Left cardiac atrium (tissue), 4 donors: ENCODE results near the gene SF3B6. TPM values are rescaled to one million over a fixed set of nuclear protein-coding genes. Genes with fewer than 3 reads are reported as not detected.
"Not testable (repeated sequence)": the region's sequence is repeated elsewhere in the genome, so short reads cannot be mapped to it uniquely, and the experiment has no call there.

ENCODE experiments used
- ATAC-seq, 2 donors: fragments of 200-7000 bp; cut with Tn5 transposase; one replicate each; pipeline ENCODE4 v1.9.1; 2020; ENCODE audit warnings: mild to moderate bottlenecking in 2 of 2, moderate library complexity in 2 of 2
- DNase-seq: peaks from one replicate; pipeline ENCODE4 v3.0.0-alpha.2; 2020
- intact Hi-C, 2 donors: fragments of 100-400 bp; cut with DNase I; formaldehyde crosslinking; loops; one replicate each; pipeline versions ENCODE4 v1.14.1 to v1.15.1; 2022 to 2023
- total RNA-seq, 2 donors: library from RNA; stranded (reverse); fragmentation: NEBNext Ultra II Directional; extraction: Animal tissue kit (Norgen Biotek cat#: 25700); gene quantifications; one replicate each; pipeline ENCODE4 v1.2.1, GENCODE V29; 2021
- donor health status: DM: no; HTN: yes; CAD: no.
- donor health status: DM: no; HTN: yes; CAD: no; lungs with severe emphysema.
- donor health status: DM: yes; HTN: yes; CAD: no.
- donor health status: Dilated cardiomyopathy.

Gene SF3B6
- total RNA-seq, 2 donors from 2014 or later, result 49.4 to 56.7 TPM

GRCh38 chr2:24101992-24102391 is 25.9 kb upstream of the SF3B6 start:
- DNase-seq, result no peak
- intact Hi-C loops, result no loop called here
- no peak for ATAC-seq

GRCh38 chr2:24100732-24101131 is 24.6 kb upstream of the SF3B6 start:
- intact Hi-C loops, ATAC-seq, DNase-seq: not testable (repeated sequence)

- ATAC-seq, DNase-seq, intact Hi-C loops: not testable (repeated sequence)
Measured at GRCh38 chr2:24095171-24095677, 19.1 kb upstream of the SF3B6 start.

DNA sequence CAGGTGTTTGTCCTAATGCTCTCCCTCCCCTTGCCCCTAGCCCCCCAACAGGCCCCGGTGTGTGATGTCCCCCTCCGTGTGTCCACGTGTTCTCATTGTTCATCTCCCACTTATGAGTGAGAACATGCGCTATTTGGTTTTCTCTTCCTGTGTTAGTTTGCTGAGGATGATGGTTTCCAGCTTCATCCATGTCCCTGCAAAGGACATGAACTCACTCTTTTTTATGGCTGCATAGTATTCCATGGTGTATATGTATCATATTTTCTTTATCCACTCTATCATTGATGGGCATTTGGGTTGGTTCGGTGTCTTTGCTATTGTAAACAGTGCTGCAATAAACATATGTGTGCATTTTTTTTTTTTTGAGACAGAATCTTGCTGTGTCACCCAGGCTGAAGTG is 17.1 kb upstream of the SF3B6 start:
- ATAC-seq, DNase-seq, intact Hi-C loops: not testable (repeated sequence)

GRCh38 chr2:24088821-24089359 is 12.8 kb upstream of the SF3B6 start:
- intact Hi-C loops, result no loop called here
- no peak for ATAC-seq
- DNase-seq, result no peak

GRCh38 chr2:24087032-24087431 is 10.9 kb upstream of the SF3B6 start:
- intact Hi-C loops, result no loop called here
- ATAC-seq (no peak), DNase-seq (no peak)

GRCh38 chr2:24086241-24086640 is 10.1 kb upstream of the SF3B6 start:
- intact Hi-C loops, result no loop called here
- no peak for ATAC-seq
- DNase-seq, result no peak

DNA sequence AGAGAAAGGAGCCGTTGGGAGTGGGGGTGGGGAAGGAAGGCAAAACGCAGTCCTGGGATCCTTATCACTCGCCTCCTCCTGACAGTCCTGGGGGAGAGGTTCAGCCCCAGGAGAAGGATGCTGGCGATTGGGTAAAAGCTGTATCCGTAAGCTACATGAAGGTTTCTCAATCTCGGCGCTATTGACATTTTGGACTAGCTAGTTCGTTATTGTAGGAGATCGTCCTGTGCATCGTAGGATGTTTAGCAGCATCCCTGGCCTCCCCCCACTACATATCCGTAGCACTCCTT is 9.0 kb upstream of the SF3B6 start:
- ATAC-seq (peak; percentile 3 to 10), DNase-seq (no peak)
- intact Hi-C loops, result no loop called here

DNA sequence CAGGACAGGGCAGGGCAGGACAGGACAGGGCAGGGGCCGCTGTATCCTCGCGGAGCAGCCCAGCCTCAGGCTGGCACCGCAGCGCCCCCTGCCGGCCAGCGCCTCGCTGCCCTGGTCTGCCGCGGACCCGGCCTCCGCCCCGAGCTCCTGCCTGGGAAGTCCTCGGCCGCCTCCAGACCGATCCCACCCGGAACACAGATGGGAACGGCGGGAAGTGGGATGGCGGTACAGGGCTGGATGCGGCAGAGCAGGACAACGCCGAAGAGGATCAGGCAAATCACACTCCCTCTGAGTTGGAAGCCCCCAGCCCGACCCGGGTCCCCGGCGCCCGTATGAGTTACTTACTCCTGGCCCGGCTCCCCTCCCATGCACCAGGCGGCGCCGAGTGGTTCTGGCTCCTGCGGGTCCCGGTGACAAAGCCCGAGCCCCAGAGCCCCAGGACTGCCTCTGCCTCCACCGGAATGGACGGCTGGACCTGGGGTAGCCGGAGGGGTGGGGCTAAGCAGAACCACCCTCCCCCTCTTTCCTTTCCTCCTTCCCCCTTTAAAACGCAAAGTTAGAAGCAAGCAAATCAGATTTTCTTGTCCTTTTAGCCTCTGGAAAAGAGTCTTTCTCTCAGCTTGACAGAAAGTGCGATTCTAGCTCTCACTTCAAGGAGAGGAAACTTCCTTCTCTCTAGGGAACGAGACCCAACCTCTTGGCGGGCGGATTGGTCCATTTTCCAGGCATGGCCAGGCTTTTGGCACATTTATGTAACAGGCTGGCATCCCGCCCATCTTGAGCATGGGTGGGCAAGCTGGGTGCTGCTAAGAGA is 8.5 kb upstream of the SF3B6 start, which contains the start of gene TP53I3:
Gene TP53I3 (minus strand): TSS at position 449 of the 814 bp plus-strand sequence. CDS start 508 bp downstream, outside the sequence.
- ATAC-seq, result peak; percentile 96 to 97
- peak; percentile 90 for DNase-seq
- intact Hi-C loops, result loop anchor here in 1 of 2 donors (5.0 kb wide), 2 partner anchors 157 to 257 kb away; partner anchors contain the start of gene ATAD2B

DNA sequence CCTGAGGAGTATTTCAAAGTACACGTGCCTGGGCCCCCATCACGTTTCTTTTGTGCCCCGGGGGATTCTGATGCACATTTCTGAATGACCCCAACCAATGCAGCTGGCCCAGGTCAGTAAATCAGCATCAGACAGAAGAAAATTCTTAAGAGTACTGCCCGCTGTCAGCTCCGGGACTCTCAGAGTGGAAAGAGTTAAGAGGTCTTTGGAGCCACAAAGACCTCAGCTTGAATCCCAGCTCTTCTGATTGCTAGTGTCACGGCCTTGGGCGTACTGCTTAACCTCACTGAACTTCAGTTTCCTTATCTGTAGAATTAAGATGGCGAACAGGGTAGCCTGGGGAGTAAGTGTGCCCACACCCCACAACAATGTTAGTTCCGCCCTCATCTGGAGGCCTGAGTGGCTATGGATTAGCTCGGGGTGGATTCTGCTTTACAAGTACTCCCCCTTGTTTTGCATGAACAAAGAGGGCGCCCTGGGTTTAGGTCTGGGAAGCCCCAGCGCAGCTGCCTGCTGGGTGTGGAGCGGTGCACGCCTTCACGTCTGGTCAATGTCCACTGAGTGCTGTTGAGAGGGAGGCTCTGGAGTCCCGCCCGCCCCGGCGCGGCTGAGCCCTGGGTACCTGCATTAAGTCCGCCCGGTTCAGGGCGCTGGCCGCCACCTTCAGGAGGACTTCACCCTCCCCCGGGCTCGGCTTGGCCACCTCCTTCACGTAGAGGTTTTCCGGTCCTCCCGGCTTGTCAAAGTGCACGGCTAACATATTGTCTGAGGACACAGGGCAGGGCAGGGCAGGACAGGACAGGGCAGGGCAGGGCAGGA is 7.7 kb upstream of the SF3B6 start:
- DNase-seq, result peak; percentile 74

DNA sequence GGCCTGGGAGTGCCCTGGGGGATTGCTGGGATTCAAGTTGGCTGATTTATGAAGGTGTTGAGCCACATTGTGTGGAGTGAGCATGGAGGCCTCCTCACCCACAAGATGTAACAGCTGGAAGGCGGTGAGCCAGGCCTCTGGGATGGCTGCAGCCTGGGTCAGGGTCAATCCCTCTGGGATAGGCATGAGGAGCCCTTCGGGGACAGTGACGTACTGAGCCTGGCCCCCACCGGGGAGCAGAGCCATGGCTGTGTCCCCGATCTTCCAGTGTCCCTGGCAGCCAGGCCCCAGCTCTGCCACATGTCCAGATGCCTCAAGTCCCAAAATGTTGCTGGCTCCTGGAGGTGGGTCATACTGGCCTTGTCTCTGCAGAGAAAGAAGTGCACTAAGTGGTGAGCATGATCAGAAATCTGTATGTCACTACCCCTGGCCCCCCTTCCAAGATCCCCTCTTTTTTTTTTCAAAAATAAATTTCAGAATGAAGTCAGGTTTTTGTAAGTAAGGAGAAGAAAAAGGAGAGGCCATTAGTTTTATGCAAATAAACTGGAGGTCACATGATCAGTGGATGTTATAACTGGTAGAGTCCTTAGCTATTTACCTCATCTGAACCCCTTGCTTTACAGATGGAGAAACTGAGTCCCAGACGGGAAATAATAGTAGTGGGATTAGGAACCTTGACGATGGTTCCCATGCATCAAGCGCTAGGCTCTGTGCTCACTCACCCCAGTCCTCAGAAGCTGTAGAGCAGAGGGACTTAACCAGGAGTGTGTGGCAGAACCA is 6.9 kb upstream of the SF3B6 start:
- intact Hi-C loops, result loop anchor here in 1 of 2 donors (5.0 kb wide), 2 partner anchors 156 to 256 kb away; partner anchors contain the start of gene ATAD2B
- ATAC-seq, result no peak
- peak; percentile 20 for DNase-seq

More for the DNA sequence above, 7.7 kb upstream of the SF3B6 start:
- intact Hi-C loops, result loop anchor here in 1 of 2 donors (5.0 kb wide), 2 partner anchors 156 to 256 kb away; partner anchors contain the start of gene ATAD2B
- ATAC-seq, result peak; percentile 63 to 75

GRCh38 chr2:24080701-24081100 is 4.6 kb upstream of the SF3B6 start:
- intact Hi-C loops, result loop anchor here in 1 of 2 donors (5.0 kb wide), 2 partner anchors 153 to 253 kb away; partner anchors contain the start of gene ATAD2B
- ATAC-seq, result no peak
- no peak for DNase-seq

- intact Hi-C loops, result loop anchor here in 1 of 2 donors (5.0 kb wide), 1 partner anchor 141 kb away; no protein-coding TSS in a partner anchor
- DNase-seq (no peak), ATAC-seq (no peak)
Measured at GRCh38 chr2:24077879-24078278, 1.8 kb upstream of the SF3B6 start.

- DNase-seq, result peak; percentile 20
- ATAC-seq, result no peak
- intact Hi-C loops, result loop anchor here in 1 of 2 donors (5.0 kb wide), 1 partner anchor 140 kb away; no protein-coding TSS in a partner anchor
Measured at GRCh38 chr2:24077535-24077877, 1.4 kb upstream of the SF3B6 start.

DNA sequence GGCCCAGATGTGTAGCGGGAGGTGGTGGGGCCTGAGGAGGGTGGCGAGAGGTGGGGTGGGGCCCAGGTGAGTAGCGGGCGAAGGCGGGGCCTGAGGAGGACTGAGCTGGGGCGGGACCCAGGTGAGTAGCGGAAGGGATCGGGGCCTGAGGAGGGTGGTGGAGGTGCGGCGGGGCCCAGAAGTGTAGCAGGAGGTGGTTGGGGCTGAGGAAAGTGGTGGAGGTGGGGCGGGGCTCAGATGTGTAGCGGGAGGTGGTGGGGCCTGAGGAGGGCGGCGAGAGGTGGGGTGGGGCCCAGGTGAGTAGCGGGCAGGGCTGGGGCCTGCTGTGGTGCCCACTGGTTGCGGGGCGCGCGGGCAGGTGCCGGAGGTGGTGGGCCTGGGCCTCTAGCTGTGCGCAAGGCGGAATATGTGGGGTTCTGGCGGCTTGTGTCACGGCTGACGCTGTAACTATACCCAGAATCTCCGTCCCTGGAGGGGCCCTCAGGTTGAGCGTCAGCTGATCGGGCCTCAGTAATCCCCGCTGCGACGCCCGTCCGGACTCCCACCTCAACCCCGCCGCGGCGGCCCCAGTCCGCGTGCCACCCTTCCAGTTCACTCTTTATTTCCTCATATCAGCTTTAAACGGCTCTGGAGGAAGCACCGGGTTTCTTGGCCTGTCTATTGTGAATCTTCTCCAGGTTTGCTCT is 866 bp upstream of the SF3B6 start:
- DNase-seq (no peak), ATAC-seq (peak; percentile 1 to 9)
- intact Hi-C loops, result loop anchor here in 1 of 2 donors (5.0 kb wide), 1 partner anchor 140 kb away; no protein-coding TSS in a partner anchor

- DNase-seq, result no peak
- intact Hi-C loops, result loop anchor here in 1 of 2 donors (5.0 kb wide), 1 partner anchor 138 kb away; no protein-coding TSS in a partner anchor
Measured at GRCh38 chr2:24075259-24075658, 867 bp downstream of the SF3B6 start.

DNA sequence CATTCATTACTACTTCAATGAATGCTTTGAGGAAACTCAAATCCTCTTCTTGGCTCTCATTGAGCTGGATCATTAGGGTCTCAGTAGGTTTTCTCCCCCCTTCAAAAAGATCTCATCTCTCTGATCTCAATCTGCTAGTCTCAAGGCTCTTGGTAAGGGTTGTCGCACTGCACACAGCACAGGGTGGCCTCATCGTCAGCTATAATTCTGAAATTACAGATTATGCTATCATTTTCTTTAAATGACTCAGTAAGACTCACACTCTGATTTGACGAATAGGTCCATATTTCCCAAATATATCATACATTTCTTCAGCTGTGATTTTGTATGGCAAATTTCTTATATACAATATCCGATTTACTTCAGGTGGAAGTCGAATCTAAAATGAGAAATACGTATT is 2.3 kb downstream of the SF3B6 start:
- no peak for DNase-seq
- intact Hi-C loops, result no loop called here

More at GRCh38 chr2:24075259-24075658, 867 bp downstream of the SF3B6 start:
- no peak for ATAC-seq

GRCh38 chr2:24072259-24072658 is 3.9 kb downstream of the SF3B6 start:
- no peak for DNase-seq
- ATAC-seq, result no peak
- intact Hi-C loops, result no loop called here

More for the DNA sequence above, 2.3 kb downstream of the SF3B6 start:
- ATAC-seq, result no peak
